Measurements from ENCODE around the gene RASGEF1C.

DNA sequence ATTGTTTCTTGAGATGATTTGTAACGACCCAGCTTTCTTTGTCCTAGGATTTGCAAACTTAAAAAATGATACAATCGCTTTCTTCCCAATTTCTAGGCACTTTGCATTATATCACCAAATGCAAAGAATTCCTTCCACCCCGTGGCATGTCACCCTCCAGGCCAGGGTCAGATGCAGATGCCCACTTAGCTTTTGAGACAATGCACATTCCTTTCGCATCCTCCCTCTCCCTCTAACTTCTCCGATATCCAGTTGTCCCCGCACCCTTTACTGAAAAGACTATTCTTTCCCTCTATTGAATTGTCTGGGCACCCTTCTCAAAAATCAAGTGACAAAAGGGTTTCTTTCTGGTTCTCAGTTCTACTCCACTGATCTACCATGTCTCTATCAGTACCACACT is 154.8 kb downstream of the RASGEF1C start:
- TF ChIP-seq ZNF76 (tag by site-specific recombination; IDR thresholded peaks at IDR 0.05; ENCODE audit: borderline replicate concordance, low read depth): no peak
- TF ChIP-seq CTCF (tag by site-specific recombination; IDR thresholded peaks at IDR 0.05): no peak
- TF ChIP-seq, protein P1, sequence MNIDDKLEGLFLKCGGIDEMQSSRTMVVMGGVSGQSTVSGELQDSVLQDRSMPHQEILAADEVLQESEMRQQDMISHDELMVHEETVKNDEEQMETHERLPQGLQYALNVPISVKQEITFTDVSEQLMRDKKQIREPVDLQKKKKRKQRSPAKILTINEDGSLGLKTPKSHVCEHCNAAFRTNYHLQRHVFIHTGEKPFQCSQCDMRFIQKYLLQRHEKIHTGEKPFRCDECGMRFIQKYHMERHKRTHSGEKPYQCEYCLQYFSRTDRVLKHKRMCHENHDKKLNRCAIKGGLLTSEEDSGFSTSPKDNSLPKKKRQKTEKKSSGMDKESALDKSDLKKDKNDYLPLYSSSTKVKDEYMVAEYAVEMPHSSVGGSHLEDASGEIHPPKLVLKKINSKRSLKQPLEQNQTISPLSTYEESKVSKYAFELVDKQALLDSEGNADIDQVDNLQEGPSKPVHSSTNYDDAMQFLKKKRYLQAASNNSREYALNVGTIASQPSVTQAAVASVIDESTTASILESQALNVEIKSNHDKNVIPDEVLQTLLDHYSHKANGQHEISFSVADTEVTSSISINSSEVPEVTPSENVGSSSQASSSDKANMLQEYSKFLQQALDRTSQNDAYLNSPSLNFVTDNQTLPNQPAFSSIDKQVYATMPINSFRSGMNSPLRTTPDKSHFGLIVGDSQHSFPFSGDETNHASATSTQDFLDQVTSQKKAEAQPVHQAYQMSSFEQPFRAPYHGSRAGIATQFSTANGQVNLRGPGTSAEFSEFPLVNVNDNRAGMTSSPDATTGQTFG (tag by site-specific recombination; IDR thresholded peaks at IDR 0.05; ENCODE audit: borderline replicate concordance): no peak
- no peak for TF ChIP-seq ZNF670 (tag by site-specific recombination; IDR thresholded peaks at IDR 0.05; ENCODE audit: low read depth)
- TF ChIP-seq, protein P2, sequence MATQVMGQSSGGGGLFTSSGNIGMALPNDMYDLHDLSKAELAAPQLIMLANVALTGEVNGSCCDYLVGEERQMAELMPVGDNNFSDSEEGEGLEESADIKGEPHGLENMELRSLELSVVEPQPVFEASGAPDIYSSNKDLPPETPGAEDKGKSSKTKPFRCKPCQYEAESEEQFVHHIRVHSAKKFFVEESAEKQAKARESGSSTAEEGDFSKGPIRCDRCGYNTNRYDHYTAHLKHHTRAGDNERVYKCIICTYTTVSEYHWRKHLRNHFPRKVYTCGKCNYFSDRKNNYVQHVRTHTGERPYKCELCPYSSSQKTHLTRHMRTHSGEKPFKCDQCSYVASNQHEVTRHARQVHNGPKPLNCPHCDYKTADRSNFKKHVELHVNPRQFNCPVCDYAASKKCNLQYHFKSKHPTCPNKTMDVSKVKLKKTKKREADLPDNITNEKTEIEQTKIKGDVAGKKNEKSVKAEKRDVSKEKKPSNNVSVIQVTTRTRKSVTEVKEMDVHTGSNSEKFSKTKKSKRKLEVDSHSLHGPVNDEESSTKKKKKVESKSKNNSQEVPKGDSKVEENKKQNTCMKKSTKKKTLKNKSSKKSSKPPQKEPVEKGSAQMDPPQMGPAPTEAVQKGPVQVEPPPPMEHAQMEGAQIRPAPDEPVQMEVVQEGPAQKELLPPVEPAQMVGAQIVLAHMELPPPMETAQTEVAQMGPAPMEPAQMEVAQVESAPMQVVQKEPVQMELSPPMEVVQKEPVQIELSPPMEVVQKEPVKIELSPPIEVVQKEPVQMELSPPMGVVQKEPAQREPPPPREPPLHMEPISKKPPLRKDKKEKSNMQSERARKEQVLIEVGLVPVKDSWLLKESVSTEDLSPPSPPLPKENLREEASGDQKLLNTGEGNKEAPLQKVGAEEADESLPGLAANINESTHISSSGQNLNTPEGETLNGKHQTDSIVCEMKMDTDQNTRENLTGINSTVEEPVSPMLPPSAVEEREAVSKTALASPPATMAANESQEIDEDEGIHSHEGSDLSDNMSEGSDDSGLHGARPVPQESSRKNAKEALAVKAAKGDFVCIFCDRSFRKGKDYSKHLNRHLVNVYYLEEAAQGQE (tag by site-specific recombination; IDR thresholded peaks at IDR 0.05): no peak
- TF ChIP-seq ZNF324 (tag by site-specific recombination; IDR thresholded peaks at IDR 0.05): no peak
- no peak for TF ChIP-seq ZNF311 (tag by site-specific recombination; IDR thresholded peaks at IDR 0.05; ENCODE audit: borderline replicate concordance)
- TF ChIP-seq OSR2 (tag by site-specific recombination; IDR thresholded peaks at IDR 0.05): no peak
- no peak for TF ChIP-seq MZF1 (tag by site-specific recombination; IDR thresholded peaks at IDR 0.05; ENCODE audit: borderline replicate concordance)
- no peak for TF ChIP-seq ZBTB7A (tag by site-specific recombination; IDR thresholded peaks at IDR 0.05; ENCODE audit: low read depth)
- no peak for TF ChIP-seq TRIM28 (IDR thresholded peaks at IDR 0.05; ENCODE audit: borderline replicate concordance, low read length)
- no peak for TF ChIP-seq ZNF302 (tag by site-specific recombination; IDR thresholded peaks at IDR 0.05; ENCODE audit: low read depth)
